HTR-8/SVneo (cell line): ENCODE results near the gene GOLGA8S.
"Not testable (repeated sequence)": the region's sequence is repeated elsewhere in the genome, so short reads cannot be mapped to it uniquely, and the experiment has no call there.

ENCODE experiments used
- DNase-seq: peaks from one replicate; pipeline ENCODE4 v3.0.0; 2011; ENCODE audit warnings: low spot score, mixed read lengths; ENCODE audit not compliant: insufficient read length
- FAIRE-seq: peaks from 2 replicates; lab custom pipeline; 2011; peaks lifted over from hg19 to GRCh38; lab: Jason Lieb, UNC

Gene GOLGA8S

GRCh38 chr15:23395030-23395692 lies 40.6 kb downstream of the GOLGA8S start:
- DNase-seq (no peak), FAIRE-seq (no peak)

GRCh38 chr15:23395832-23396231 lies 41.3 kb downstream of the GOLGA8S start:
- no peak for FAIRE-seq
- DNase-seq = no peak

GRCh38 chr15:23397779-23398178 lies 43.2 kb downstream of the GOLGA8S start:
- no peak for FAIRE-seq

GRCh38 chr15:23398357-23398756 lies 43.8 kb downstream of the GOLGA8S start:
- not testable (repeated sequence) for FAIRE-seq, DNase-seq

More at GRCh38 chr15:23397779-23398178, 43.2 kb downstream of the GOLGA8S start:
- DNase-seq = no peak

GRCh38 chr15:23399207-23399606 lies 44.7 kb downstream of the GOLGA8S start:
- not testable (repeated sequence) for FAIRE-seq, DNase-seq

GRCh38 chr15:23401627-23402026 lies 47.1 kb downstream of the GOLGA8S start:
- DNase-seq (no peak), FAIRE-seq (no peak)

GRCh38 chr15:23402140-23402539 lies 47.6 kb downstream of the GOLGA8S start:
- no peak for DNase-seq
- no peak for FAIRE-seq

GRCh38 chr15:23402544-23402943 lies 48.0 kb downstream of the GOLGA8S start:
- FAIRE-seq (no peak), DNase-seq (no peak)

- FAIRE-seq = no peak
- DNase-seq = no peak
These were observed 49.0 kb downstream of the GOLGA8S start for GRCh38 chr15:23403550-23403949.

GRCh38 chr15:23411841-23412240 lies 57.3 kb downstream of the GOLGA8S start:
- DNase-seq (no peak), FAIRE-seq (no peak)

- not testable (repeated sequence) for FAIRE-seq, DNase-seq
These were observed 58.5 kb downstream of the GOLGA8S start for GRCh38 chr15:23412881-23413600.
